Measurements from ENCODE around the gene GBX1. TPM values are rescaled to one million over a fixed set of nuclear protein-coding genes. Genes with fewer than 3 reads are reported as not detected.

The GBX1 gene
- total RNA-seq, 5 donors from 2014 or later (not counting 1 experiment from before 2014, with no cell fraction given): not detected

DNA sequence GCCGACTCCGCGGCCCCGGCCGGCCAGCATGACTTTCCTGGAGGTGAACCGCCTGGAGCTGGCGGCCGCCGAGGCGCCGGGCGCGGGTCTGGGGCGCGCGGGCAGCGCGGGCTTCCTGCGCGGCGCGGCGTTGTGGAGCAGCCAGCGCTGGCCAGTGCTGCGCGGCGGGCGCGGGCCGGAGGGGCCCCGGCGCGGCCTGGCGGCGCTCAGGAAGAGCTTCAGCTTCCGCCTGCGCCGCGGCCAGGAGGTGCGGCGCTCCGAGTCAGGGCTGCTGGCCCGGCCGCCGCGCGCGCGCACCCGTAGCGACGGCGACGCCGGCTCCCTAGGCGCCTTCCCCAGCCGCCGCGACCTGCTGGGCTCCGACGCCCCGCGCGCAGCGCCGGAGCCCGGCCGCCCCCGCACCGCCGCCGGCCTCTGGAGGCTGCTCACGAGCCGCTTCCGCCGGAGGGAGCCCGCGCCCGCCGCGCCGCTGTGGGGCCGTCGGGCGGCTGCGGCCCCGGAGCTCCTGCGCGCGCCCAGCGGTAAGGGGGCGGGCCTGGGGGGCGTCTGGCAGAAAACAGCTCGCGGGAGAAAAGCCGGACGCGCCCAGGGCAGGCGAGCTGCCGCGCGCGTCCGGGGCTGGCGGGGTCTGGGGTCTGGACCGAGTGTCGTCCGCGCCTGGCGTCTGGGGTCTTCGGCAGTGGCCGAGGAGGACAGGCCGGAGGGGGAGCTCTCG is 52.2 kb downstream of the GBX1 start:
- Mint-ChIP-seq H3K27ac (peak overlapping the region in 1 of 2 donors; percentile 78), H3K9me3 (no peaks in the 10 kb centered on the region), H3K36me3 (peaks cover 18% of the 10 kb centered on the region), H3K27me3 (peaks cover 0 to 13% of the 10 kb centered on the region in 2 donors), H3K4me3 (peak overlapping the region; percentile 63 to 71 (median 64)), H3K4me1 (peaks cover 19 to 30% (median 22%) of the 10 kb centered on the region in 3 donors)
- 10% methylated on average over 112 of the region's 114 CpGs for WGBS (ENCODE audit: insufficient coverage)
- peak in 9 of 35 experiments; percentile 8 to 53 (median 24) for DNase-seq
- ATAC-seq (replicated peaks in 1 of 4): peak; percentile 48 to 52 (median 52)
- Histone ChIP-seq H3K9me3 (no peaks in the 10 kb centered on the region), H3K36me3 (ENCODE audit: control insufficient read depth in 2 of 2, extremely low read depth in 1 of 2, insufficient read depth in 1 of 2, low read length in 1 of 2) (no peaks in the 10 kb centered on the region), H3K27me3 (replicated peaks in 1 of 2; ENCODE audit: control insufficient read depth in 2 of 2, extremely low read depth in 1 of 2, insufficient read depth in 2 of 2, low read length in 1 of 2) (peaks cover 0 to 32% of the 10 kb centered on the region in 2 experiments), H3K27ac (ENCODE audit: low read length) (no peak overlapping the region), H3K4me3 (ENCODE audit: control insufficient read depth in 1 of 2, extremely low read depth in 1 of 2, low read length in 1 of 2) (peak overlapping the region in 1 of 2 donors; percentile 10), H3K4me1 (ENCODE audit: control insufficient read depth in 1 of 2, extremely low read depth in 1 of 2, insufficient read depth in 2 of 2, low read length in 2 of 2) (peaks cover 2 to 41% of the 10 kb centered on the region in 2 experiments)
- ChIA-PET CTCF (no interaction called here), POLR2A (no interaction called here)

DNA sequence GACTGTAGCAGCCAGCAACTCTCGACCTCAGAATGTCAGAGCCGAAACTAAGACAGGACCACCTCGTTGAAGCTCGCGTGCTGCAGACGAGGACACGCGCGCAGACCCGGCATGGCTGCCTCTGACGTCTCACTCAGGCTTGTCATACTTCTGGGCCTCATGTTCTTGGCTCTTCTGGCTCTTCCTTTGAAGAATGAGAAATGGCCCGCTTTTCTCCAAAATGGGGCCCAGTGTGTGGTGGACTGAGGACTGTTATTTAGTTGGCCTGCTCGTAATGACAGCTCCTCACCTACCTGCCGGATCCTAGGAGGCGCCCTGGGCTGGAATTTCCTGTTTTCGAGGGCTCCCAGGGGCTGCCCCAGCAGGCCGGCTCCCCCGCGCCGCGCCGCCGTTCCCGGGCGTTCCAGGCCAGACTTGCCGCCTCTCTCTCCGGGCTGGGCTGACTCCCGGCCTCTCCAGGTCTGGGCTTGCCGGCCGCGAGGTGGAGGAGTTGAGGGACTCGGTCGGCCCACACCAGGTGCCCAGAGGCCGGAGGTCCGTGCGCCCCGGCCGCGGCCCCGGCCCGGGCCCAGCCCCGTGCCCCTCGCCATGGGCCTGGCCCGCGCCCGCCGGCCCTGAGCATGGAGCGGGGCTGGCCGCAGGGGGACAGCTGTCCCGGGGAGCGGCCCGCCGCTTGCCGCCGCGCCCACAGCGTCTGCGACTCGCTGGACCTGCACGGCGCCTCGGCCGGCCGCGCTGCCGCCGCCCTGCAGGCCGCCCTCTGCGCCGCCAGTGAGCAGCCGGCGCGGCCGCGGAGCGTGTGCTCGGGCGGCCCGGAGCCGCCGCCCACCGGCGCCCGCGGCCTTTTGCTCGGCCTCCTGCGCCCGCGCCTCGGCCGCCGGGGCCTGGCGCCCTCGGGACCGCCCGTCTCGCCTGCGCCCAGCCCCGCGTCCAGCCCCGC is 53.1 kb downstream of the GBX1 start:
- Histone ChIP-seq H3K9me3 (no peaks in the 10 kb centered on the region), H3K4me1 (ENCODE audit: control insufficient read depth in 1 of 2, extremely low read depth in 1 of 2, insufficient read depth in 2 of 2, low read length in 2 of 2) (peaks cover 2 to 41% of the 10 kb centered on the region in 2 experiments), H3K36me3 (ENCODE audit: control insufficient read depth in 2 of 2, extremely low read depth in 1 of 2, insufficient read depth in 1 of 2, low read length in 1 of 2) (no peaks in the 10 kb centered on the region), H3K4me3 (ENCODE audit: control insufficient read depth in 1 of 2, extremely low read depth in 1 of 2, low read length in 1 of 2) (no peak overlapping the region), H3K27me3 (replicated peaks in 1 of 2; ENCODE audit: control insufficient read depth in 2 of 2, extremely low read depth in 1 of 2, insufficient read depth in 2 of 2, low read length in 1 of 2) (peaks cover 0 to 32% of the 10 kb centered on the region in 2 experiments), H3K27ac (ENCODE audit: low read length) (no peak overlapping the region)
- Mint-ChIP-seq H3K4me1 (peaks cover 19 to 31% (median 22%) of the 10 kb centered on the region in 3 donors), H3K27me3 (peaks cover 0 to 13% of the 10 kb centered on the region in 2 donors), H3K4me3 (peak overlapping the region; percentile 34 to 41 (median 37)), H3K36me3 (peaks cover 12% of the 10 kb centered on the region), H3K27ac (no peak overlapping the region), H3K9me3 (no peaks in the 10 kb centered on the region)
- ChIA-PET CTCF (no interaction called here), POLR2A (no interaction called here)
- DNase-seq (no peak), ATAC-seq (replicated peaks in 1 of 4) (peak in 1 of 4 experiments; percentile 9)
- WGBS (ENCODE audit: insufficient coverage): 41% methylated on average over 99 of the region's 101 CpGs

DNA sequence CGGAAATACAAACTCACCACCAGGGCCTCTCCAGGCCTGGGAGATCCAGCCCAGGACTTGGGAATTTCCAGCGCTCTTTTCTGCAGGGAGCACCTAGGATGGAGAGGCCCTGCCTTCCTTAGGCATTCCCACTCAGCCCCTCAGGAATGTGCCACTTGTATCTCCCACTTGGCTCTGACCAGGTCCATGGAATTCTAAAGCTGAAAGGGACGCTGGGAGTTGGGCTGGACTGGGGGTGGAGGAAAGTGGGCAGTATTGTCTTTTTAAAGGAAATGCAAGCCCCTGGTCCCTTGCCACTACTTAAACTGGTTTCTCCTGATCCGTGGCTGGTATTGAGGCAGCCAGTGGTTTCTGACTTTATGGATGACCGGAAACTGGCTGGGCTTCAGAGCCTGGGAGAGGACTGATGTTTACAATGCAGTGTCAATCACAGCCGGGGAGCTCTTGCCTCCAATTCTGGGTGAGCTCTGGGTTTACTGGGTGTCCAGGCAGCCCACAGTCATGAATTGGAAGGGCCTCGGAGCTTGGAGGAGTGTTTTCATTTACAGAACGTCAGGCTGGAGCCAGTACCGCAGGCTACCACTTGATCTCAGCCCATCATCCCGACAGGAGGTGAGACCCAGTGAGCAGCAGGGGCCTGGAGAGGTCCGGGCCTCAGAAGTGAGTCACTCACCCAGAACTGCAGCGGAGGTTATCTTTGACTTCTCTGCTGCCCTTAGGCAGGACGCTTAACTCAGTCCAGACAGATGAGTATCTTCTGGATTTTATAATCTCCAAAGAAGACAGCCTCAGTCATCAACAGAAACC is 53.9 kb downstream of the GBX1 start:
- Histone ChIP-seq H3K4me1 (ENCODE audit: control insufficient read depth in 1 of 2, extremely low read depth in 1 of 2, insufficient read depth in 2 of 2, low read length in 2 of 2) (peaks cover 2 to 41% of the 10 kb centered on the region in 2 experiments), H3K36me3 (ENCODE audit: control insufficient read depth in 2 of 2, extremely low read depth in 1 of 2, insufficient read depth in 1 of 2, low read length in 1 of 2) (no peaks in the 10 kb centered on the region), H3K4me3 (ENCODE audit: control insufficient read depth in 1 of 2, extremely low read depth in 1 of 2, low read length in 1 of 2) (no peak overlapping the region), H3K27me3 (replicated peaks in 1 of 2; ENCODE audit: control insufficient read depth in 2 of 2, extremely low read depth in 1 of 2, insufficient read depth in 2 of 2, low read length in 1 of 2) (peaks cover 0 to 32% of the 10 kb centered on the region in 2 experiments), H3K9me3 (no peaks in the 10 kb centered on the region), H3K27ac (ENCODE audit: low read length) (no peak overlapping the region)
- peak overlapping the region; percentile 41 to 43 (median 42) for H3K4me3 Mint-ChIP-seq
- ChIA-PET CTCF (interaction anchor here in 1 of 2 donors (1.4 kb wide), 1 partner anchor 150 kb away, joined by 3 read pairs; no protein-coding TSS in a partner anchor), POLR2A (no interaction called here)
- ATAC-seq (replicated peaks in 1 of 4) (no peak), DNase-seq (no peak)
- WGBS (ENCODE audit: insufficient coverage): 89% methylated on average over 10 of the region's 13 CpGs
- H3K4me1 Mint-ChIP-seq: peaks cover 13 to 26% (median 16%) of the 10 kb centered on the region in 3 donors
- H3K27me3 Mint-ChIP-seq: peaks cover 0 to 13% of the 10 kb centered on the region in 2 donors
- peaks cover 6% of the 10 kb centered on the region for H3K36me3 Mint-ChIP-seq
- H3K27ac Mint-ChIP-seq: no peak overlapping the region
- no peaks in the 10 kb centered on the region for H3K9me3 Mint-ChIP-seq

DNA sequence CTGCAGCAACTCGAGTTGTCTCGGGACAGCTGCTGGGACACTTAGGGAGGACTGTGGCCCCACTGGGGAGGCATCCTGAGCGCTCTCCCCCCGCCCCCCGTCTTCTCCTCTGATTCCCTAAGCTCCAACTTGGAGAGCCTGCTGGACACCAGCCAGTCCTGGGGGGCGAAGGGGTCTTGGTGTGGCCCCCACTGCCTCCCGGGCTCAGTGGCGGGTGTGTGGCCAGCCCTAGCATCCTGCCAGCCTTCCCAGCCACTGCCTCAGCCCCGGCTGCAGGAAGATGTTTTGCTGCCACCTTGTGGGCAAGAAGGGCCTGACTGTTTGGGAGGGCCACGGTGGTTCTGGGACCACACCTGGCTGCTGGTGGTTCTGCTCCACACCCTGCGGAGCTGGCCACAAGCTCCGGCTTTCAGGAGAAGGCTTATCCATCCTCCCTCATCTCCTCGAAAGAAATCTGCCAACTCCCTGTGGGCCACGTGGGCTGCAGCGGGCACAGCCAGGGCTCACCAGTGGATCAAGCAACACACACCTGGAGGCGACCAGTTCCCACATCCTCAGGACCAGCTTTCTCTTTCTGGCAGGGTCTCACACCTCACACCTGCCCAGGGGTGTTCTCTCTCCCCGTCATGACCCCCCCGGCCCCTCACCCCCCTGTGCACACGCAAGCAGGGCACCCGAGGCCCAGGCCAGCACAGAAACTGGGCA is 56.4 kb downstream of the GBX1 start:
- no peaks in the 10 kb centered on the region for H3K9me3 ChIP-seq
- peaks cover 5 to 12% (median 6%) of the 10 kb centered on the region in 3 donors for H3K4me1 Mint-ChIP-seq
- POLR2A ChIA-PET: interaction anchor here in 1 of 2 donors (0.5 kb wide), 1 partner anchor 61 kb away, joined by 3 read pairs; no protein-coding TSS in a partner anchor
- no peak overlapping the region for H3K4me3 ChIP-seq (ENCODE audit: control insufficient read depth in 1 of 2, extremely low read depth in 1 of 2, low read length in 1 of 2)
- DNase-seq (peak; percentile 36 to 85 (median 65)), ATAC-seq (replicated peaks in 1 of 4) (peak; percentile 63 to 78 (median 70))
- peaks cover 2 to 17% of the 10 kb centered on the region in 2 experiments for H3K4me1 ChIP-seq (ENCODE audit: control insufficient read depth in 1 of 2, extremely low read depth in 1 of 2, insufficient read depth in 2 of 2, low read length in 2 of 2)
- no peak overlapping the region for H3K27ac ChIP-seq (ENCODE audit: low read length)
- CTCF ChIA-PET: interaction anchor here (0.6 to 2.0 kb wide), 15 partner anchors 13 to 224 kb away, joined by 3 to 15 read pairs (median 4); partner anchors contain the start of gene ABCB8 (in 1 of the 2)
- H3K36me3 Mint-ChIP-seq: peaks cover 5% of the 10 kb centered on the region
- H3K27me3 ChIP-seq (replicated peaks in 1 of 2; ENCODE audit: control insufficient read depth in 2 of 2, extremely low read depth in 1 of 2, insufficient read depth in 2 of 2, low read length in 1 of 2): peaks cover 0 to 27% of the 10 kb centered on the region in 2 experiments
- no peak overlapping the region for H3K27ac Mint-ChIP-seq
- H3K9me3 Mint-ChIP-seq: no peaks in the 10 kb centered on the region
- no peak overlapping the region for H3K4me3 Mint-ChIP-seq
- H3K27me3 Mint-ChIP-seq: peaks cover 0 to 13% of the 10 kb centered on the region in 2 donors
- no peaks in the 10 kb centered on the region for H3K36me3 ChIP-seq (ENCODE audit: control insufficient read depth in 2 of 2, extremely low read depth in 1 of 2, insufficient read depth in 1 of 2, low read length in 1 of 2)
- 32% methylated on average over 17 of the region's 20 CpGs for WGBS (ENCODE audit: insufficient coverage)

DNA sequence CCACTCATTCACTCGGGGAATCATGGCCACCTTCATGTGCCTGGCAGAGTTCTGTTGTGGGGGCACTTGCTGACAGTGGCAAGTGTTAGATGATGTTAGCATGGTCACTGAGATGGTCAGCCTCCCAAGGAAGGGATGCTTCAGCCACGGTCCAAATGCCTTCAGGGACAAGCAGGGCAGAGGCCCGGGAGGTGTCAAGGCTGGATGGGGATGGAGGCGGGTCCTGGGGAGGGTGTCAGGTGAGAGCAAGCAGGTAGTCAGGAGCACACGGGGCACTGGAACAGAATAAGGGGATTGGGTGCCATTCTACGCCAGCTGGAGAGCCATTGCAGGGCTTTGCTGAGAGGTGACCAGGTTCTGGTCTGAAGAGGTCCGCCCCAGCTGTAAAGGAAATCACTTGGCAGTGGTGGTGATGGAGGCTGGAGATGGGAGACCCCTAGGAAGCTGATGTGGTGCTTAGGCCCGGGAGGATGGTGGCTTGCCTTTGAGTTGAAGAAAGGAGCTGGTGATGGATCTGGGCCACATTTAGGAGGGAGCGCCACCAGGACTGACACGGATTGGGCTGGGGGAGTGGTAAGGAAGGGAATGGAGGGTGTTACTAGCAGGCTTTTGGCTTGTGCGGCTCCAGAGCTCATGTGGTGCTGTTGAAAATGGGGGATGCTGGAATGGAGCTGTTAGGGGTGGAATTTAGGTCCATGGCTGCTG is 57.1 kb downstream of the GBX1 start:
- Mint-ChIP-seq H3K4me3 (no peak overlapping the region), H3K9me3 (no peaks in the 10 kb centered on the region), H3K27me3 (peaks cover 0 to 13% of the 10 kb centered on the region in 2 donors), H3K36me3 (peaks cover 5% of the 10 kb centered on the region), H3K27ac (no peak overlapping the region), H3K4me1 (peaks cover 2 to 8% (median 6%) of the 10 kb centered on the region in 3 donors)
- ChIA-PET CTCF (interaction anchor here (0.6 to 2.0 kb wide), 14 partner anchors 13 to 212 kb away, joined by 3 to 15 read pairs (median 4); partner anchors contain the start of gene ABCB8 (in 1 of the 2)), POLR2A (interaction anchor here in 1 of 2 donors (0.6 kb wide), 1 partner anchor 80 kb away, joined by 4 read pairs; no protein-coding TSS in a partner anchor)
- ATAC-seq (replicated peaks in 1 of 4) (no peak), DNase-seq (no peak)
- no peak overlapping the region for H3K4me3 ChIP-seq (ENCODE audit: control insufficient read depth in 1 of 2, extremely low read depth in 1 of 2, low read length in 1 of 2)
- H3K27me3 ChIP-seq (replicated peaks in 1 of 2; ENCODE audit: control insufficient read depth in 2 of 2, extremely low read depth in 1 of 2, insufficient read depth in 2 of 2, low read length in 1 of 2): peaks cover 0 to 22% of the 10 kb centered on the region in 2 experiments
- no peak overlapping the region for H3K27ac ChIP-seq (ENCODE audit: low read length)
- H3K9me3 ChIP-seq: no peaks in the 10 kb centered on the region
- no peaks in the 10 kb centered on the region for H3K36me3 ChIP-seq (ENCODE audit: control insufficient read depth in 2 of 2, extremely low read depth in 1 of 2, insufficient read depth in 1 of 2, low read length in 1 of 2)
- peaks cover 2 to 10% of the 10 kb centered on the region in 2 experiments for H3K4me1 ChIP-seq (ENCODE audit: control insufficient read depth in 1 of 2, extremely low read depth in 1 of 2, insufficient read depth in 2 of 2, low read length in 2 of 2)
- WGBS (ENCODE audit: insufficient coverage): 85% methylated on average over 10 of the region's 11 CpGs
